Kidney (tissue), 14 donors: ENCODE data around the gene SRSF1. TPM values are rescaled to one million over a fixed set of nuclear protein-coding genes. Genes with fewer than 3 reads are reported as not detected.
"Not testable (repeated sequence)": the region's sequence is repeated elsewhere in the genome, so short reads cannot be mapped to it uniquely, and the experiment has no call there.

Source experiments
- DNase-seq, 5 donors: peaks; one replicate each; pipeline ENCODE4 v3.0.0-alpha.2; 2013 to 2020
- FAIRE-seq: peaks from 2 replicates; lab custom pipeline; 2012; peaks lifted over from hg19 to GRCh38; lab: Jason Lieb, UNC
- H3K27ac ChIP-seq, 2 donors: one replicate each; pipeline ENCODE4 v1.7.0; 2013; ENCODE audit warnings: low read depth in 2 of 2, low read length in 2 of 2, inconsistent platforms in 1 of 2
- H3K27me3 ChIP-seq: one replicate; pipeline ENCODE4 v1.7.1; 2013; ENCODE audit warnings: low read length, inconsistent platforms; ENCODE audit not compliant: control insufficient read depth, insufficient read depth
- H3K36me3 ChIP-seq, 3 donors: one replicate each; pipeline versions ENCODE4 v1.7.0 to v1.7.1; 2013; ENCODE audit warnings: low read length in 3 of 3, control low read depth in 1 of 3, inconsistent platforms in 1 of 3; ENCODE audit not compliant: insufficient read depth in 3 of 3, control insufficient read depth in 2 of 3
- H3K4me1 ChIP-seq, 3 donors: one replicate each; pipeline versions ENCODE4 v1.7.0 to v1.7.1; 2013; ENCODE audit warnings: low read length in 3 of 3, inconsistent platforms in 1 of 3, low read depth in 1 of 3; ENCODE audit not compliant: control insufficient read depth in 2 of 3, insufficient read depth in 2 of 3
- H3K4me3 ChIP-seq, 3 donors: one replicate each; pipeline versions ENCODE4 v1.7.0 to v1.8.1; 2013; ENCODE audit warnings: low read length in 3 of 3, control low read depth in 1 of 3, inconsistent platforms in 1 of 3
- H3K9ac ChIP-seq, 3 donors: one replicate each; pipeline versions ENCODE4 v1.7.0 to v1.7.1; 2013; ENCODE audit warnings: low read length in 3 of 3, control low read depth in 1 of 3, inconsistent platforms in 1 of 3
- H3K9me3 ChIP-seq, 3 donors: one replicate each; pipeline versions ENCODE4 v1.7.0 to v1.7.1; 2013; ENCODE audit warnings: low read length in 3 of 3, control low read depth in 1 of 3, inconsistent platforms in 1 of 3; ENCODE audit not compliant: control insufficient read depth in 2 of 3, insufficient read depth in 1 of 3
- CTCF ChIP-seq: IDR thresholded peaks from 3 replicates; pipeline ENCODE4 v1.5.1; 2012; ENCODE audit warnings: mild to moderate bottlenecking, moderate library complexity, borderline replicate concordance; ENCODE audit not compliant: insufficient read depth; ENCODE audit errors: extremely low read depth
- intact Hi-C: fragments of 100-400 bp; cut with DNase I; formaldehyde crosslinking; loops from one replicate; pipeline ENCODE4 v1.11.1; 2022
- polyA plus RNA-seq: library from polyadenylated mRNA; stranded (reverse); fragments of 350-450 nt; fragmentation: Illumina TruSeq; extraction: RNeasy Lipid Tissue Mini Kit (QIAGEN cat#74804); gene quantifications from one replicate; pipeline ENCODE4 v1.2.3, GENCODE V29; 2014; ENCODE audit warnings: low read depth, low replicate concordance; ENCODE audit not compliant: insufficient read depth
- total RNA-seq: library from RNA; stranded (reverse); fragmentation: NEBNext Ultra II Directional; extraction: Animal tissue kit (Norgen Biotek cat#: 25700); gene quantifications from one replicate; pipeline ENCODE4 v1.2.1, GENCODE V29; 2021
- donor health status: control.
- donor health status: control.
- donor health status: control.
- donor health status: control.
- donor health status: control.
- donor health status: DM: yes; HTN: yes; CAD: no.
- donor health status: Normal renal cell carcinoma (clear cell type).

The SRSF1 gene
- total and polyA plus RNA-seq, 2 donors from 2014 or later: 69.8 to 177 TPM

DNA sequence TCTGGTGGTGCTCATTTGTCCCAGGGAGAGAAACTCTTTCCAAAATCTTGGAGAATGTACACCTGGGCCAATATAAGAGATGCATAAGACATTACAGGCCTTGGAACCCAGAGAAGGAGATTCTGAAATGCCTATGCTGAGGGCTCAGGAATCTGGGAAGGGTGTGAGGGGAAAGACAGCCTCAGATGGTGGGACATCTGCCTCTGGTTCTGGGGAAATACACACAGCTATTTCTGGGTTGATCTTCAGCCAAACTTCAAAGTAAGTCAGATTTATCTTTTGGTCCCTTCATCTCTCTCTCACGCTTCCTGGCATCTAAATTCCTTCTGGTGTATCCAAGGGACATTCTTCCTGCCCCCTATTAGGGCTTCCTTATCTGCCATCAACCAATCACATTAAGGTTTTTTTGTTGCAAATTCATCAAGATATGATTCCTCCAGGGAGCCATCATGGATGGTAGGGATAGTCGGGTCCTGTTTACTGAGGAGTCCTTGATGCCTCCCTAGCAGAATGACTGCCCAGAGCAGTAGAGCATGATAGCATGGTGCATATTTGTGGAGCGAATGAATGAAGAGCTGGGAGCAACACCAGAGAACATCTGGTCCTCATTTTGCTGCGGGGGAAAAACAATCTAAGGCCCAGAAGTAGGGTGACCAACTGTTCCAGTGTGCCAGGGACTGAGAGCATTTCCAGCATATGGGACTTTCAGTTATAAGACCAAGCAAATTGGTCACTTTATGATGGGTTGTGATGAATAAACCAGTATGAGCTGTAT lies 40.5 kb upstream of the SRSF1 start:
- no peak for DNase-seq

GRCh38 chr17:58046239-58047094 lies 39.4 kb upstream of the SRSF1 start:
- Histone ChIP-seq H3K27me3 (no peaks in the 10 kb centered on the region), H3K9me3 (no peaks in the 10 kb centered on the region), H3K36me3 (no peaks in the 10 kb centered on the region), H3K27ac (no peak overlapping the region), H3K9ac (no peak overlapping the region), H3K4me3 (no peak overlapping the region), H3K4me1 (no peaks in the 10 kb centered on the region)
- TF ChIP-seq CTCF: no peak
- FAIRE-seq (no peak), DNase-seq (no peak)
- intact Hi-C loops: no loop called here

More for the DNA sequence above, 40.5 kb upstream of the SRSF1 start:
- no peak for TF ChIP-seq CTCF
- FAIRE-seq: no peak
- Histone ChIP-seq H3K9ac (no peak overlapping the region), H3K4me1 (no peaks in the 10 kb centered on the region), H3K36me3 (no peaks in the 10 kb centered on the region), H3K9me3 (no peaks in the 10 kb centered on the region), H3K27ac (no peak overlapping the region), H3K4me3 (no peak overlapping the region), H3K27me3 (no peaks in the 10 kb centered on the region)
- intact Hi-C loops: no loop called here

DNA sequence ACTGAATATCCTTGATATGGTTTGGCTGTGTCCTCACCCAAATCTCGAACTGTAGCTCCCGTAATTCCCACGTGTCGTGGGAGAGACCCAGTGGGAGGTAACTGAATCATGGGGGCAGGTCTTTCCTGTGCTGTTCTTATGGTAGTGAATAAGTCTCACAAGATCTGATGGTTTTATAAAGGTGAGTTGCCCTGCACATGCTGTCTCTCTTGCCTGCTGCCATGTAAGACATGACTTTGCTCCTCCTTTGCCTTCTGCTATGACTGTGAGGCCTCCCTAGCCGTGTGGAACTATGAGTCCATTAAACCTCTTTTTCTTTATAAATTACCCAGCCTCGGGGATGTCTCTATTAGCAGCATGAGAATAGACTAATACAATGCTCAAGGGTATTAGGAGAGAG lies 37.2 kb upstream of the SRSF1 start:
- H3K4me1 ChIP-seq, H3K27ac ChIP-seq, intact Hi-C loops, H3K27me3 ChIP-seq, H3K4me3 ChIP-seq, H3K9me3 ChIP-seq, FAIRE-seq, DNase-seq, H3K9ac ChIP-seq, H3K36me3 ChIP-seq: not testable (repeated sequence)
